ENCODE measurements around the gene OR52K2.

OR52K2 gene

GRCh38 chr11:4493480-4493818, 44.4 kb downstream of the OR52K2 start:
- H3K36me3 ChIP-seq (ENCODE audit: control insufficient read depth in 4 of 4, insufficient read depth in 4 of 4, low read length in 3 of 4), result no peaks in the 10 kb centered on the region
- peaks cover 0 to 12% (median 3%) of the 10 kb centered on the region in 5 experiments for H3K27me3 ChIP-seq (replicated peaks in 2 of 5; ENCODE audit: control insufficient read depth in 4 of 5, insufficient read depth in 5 of 5, low read length in 4 of 5)
- ChIA-PET CTCF (interaction anchor here (0.7 to 5.5 kb wide), 12 partner anchors 9 to 314 kb away, joined by 3 to 62 read pairs (median 5); partner anchors contain the start of gene OR52K1), POLR2A (no interaction called here)
- WGBS (ENCODE audit: insufficient coverage), result 67% methylated on average over 1 of the region's 5 CpGs
- no peaks in the 10 kb centered on the region for H3K4me1 ChIP-seq (ENCODE audit: control extremely low read depth in 1 of 4, control insufficient read depth in 4 of 4, insufficient read depth in 4 of 4, low read length in 3 of 4)
- H3K27ac ChIP-seq (ENCODE audit: insufficient read depth in 1 of 2, low read depth in 1 of 2, low read length in 2 of 2, poor library complexity in 1 of 2, severe bottlenecking in 2 of 2), result no peak overlapping the region
- DNase-seq, result no peak
- H3K4me3 ChIP-seq (ENCODE audit: control insufficient read depth in 1 of 7, extremely low read depth in 1 of 7, insufficient read depth in 4 of 7, low read depth in 2 of 7, low read length in 6 of 7), result no peak overlapping the region
- no peaks in the 10 kb centered on the region for H3K9me3 ChIP-seq (ENCODE audit: control extremely low read depth in 1 of 5, control insufficient read depth in 4 of 5, insufficient read depth in 2 of 5, low read depth in 1 of 5, low read length in 4 of 5)

GRCh38 chr11:4495487-4495886, 46.4 kb downstream of the OR52K2 start:
- Histone ChIP-seq H3K36me3 (ENCODE audit: control insufficient read depth in 4 of 4, insufficient read depth in 4 of 4, low read length in 3 of 4) (no peaks in the 10 kb centered on the region), H3K4me3 (ENCODE audit: control insufficient read depth in 1 of 7, extremely low read depth in 1 of 7, insufficient read depth in 4 of 7, low read depth in 2 of 7, low read length in 6 of 7) (no peak overlapping the region), H3K27ac (ENCODE audit: insufficient read depth in 1 of 2, low read depth in 1 of 2, low read length in 2 of 2, poor library complexity in 1 of 2, severe bottlenecking in 2 of 2) (no peak overlapping the region), H3K27me3 (replicated peaks in 2 of 5; ENCODE audit: control insufficient read depth in 4 of 5, insufficient read depth in 5 of 5, low read length in 4 of 5) (peaks cover 0 to 8% (median 3%) of the 10 kb centered on the region in 5 experiments), H3K4me1 (ENCODE audit: control extremely low read depth in 1 of 4, control insufficient read depth in 4 of 4, insufficient read depth in 4 of 4, low read length in 3 of 4) (no peaks in the 10 kb centered on the region), H3K9me3 (ENCODE audit: control extremely low read depth in 1 of 5, control insufficient read depth in 4 of 5, insufficient read depth in 2 of 5, low read depth in 1 of 5, low read length in 4 of 5) (no peaks in the 10 kb centered on the region)
- ChIA-PET POLR2A (no interaction called here), CTCF (interaction anchor here (1.1 to 5.5 kb wide), 2 partner anchors 312 to 313 kb away, joined by 3 to 40 read pairs; no protein-coding TSS in a partner anchor)
- WGBS (ENCODE audit: insufficient coverage), result 88% methylated on average over 4 of the region's 7 CpGs
- no peak for DNase-seq

- ChIA-PET CTCF (interaction anchor here (1.0 to 1.1 kb wide), 2 partner anchors 309 to 313 kb away, joined by 3 read pairs; no protein-coding TSS in a partner anchor), POLR2A (no interaction called here)
- Histone ChIP-seq H3K27me3 (replicated peaks in 2 of 5; ENCODE audit: control insufficient read depth in 4 of 5, insufficient read depth in 5 of 5, low read length in 4 of 5) (peaks cover 0 to 8% (median 3%) of the 10 kb centered on the region in 5 experiments), H3K9me3 (ENCODE audit: control extremely low read depth in 1 of 5, control insufficient read depth in 4 of 5, insufficient read depth in 2 of 5, low read depth in 1 of 5, low read length in 4 of 5) (no peaks in the 10 kb centered on the region), H3K4me1 (ENCODE audit: control extremely low read depth in 1 of 4, control insufficient read depth in 4 of 4, insufficient read depth in 4 of 4, low read length in 3 of 4) (no peaks in the 10 kb centered on the region), H3K27ac (ENCODE audit: insufficient read depth in 1 of 2, low read depth in 1 of 2, low read length in 2 of 2, poor library complexity in 1 of 2, severe bottlenecking in 2 of 2) (no peak overlapping the region), H3K36me3 (ENCODE audit: control insufficient read depth in 4 of 4, insufficient read depth in 4 of 4, low read length in 3 of 4) (no peaks in the 10 kb centered on the region), H3K4me3 (ENCODE audit: control insufficient read depth in 1 of 7, extremely low read depth in 1 of 7, insufficient read depth in 4 of 7, low read depth in 2 of 7, low read length in 6 of 7) (no peak overlapping the region)
- no peak for DNase-seq
- WGBS (ENCODE audit: insufficient coverage), result 89% methylated on average over 6 of the region's 6 CpGs
Observed at GRCh38 chr11:4495986-4496385, 46.9 kb downstream of the OR52K2 start.

- Histone ChIP-seq H3K27ac (ENCODE audit: insufficient read depth in 1 of 2, low read depth in 1 of 2, low read length in 2 of 2, poor library complexity in 1 of 2, severe bottlenecking in 2 of 2) (no peak overlapping the region), H3K36me3 (ENCODE audit: control insufficient read depth in 4 of 4, insufficient read depth in 4 of 4, low read length in 3 of 4) (no peaks in the 10 kb centered on the region), H3K4me1 (ENCODE audit: control extremely low read depth in 1 of 4, control insufficient read depth in 4 of 4, insufficient read depth in 4 of 4, low read length in 3 of 4) (no peaks in the 10 kb centered on the region), H3K4me3 (ENCODE audit: control insufficient read depth in 1 of 7, extremely low read depth in 1 of 7, insufficient read depth in 4 of 7, low read depth in 2 of 7, low read length in 6 of 7) (no peak overlapping the region), H3K9me3 (ENCODE audit: control extremely low read depth in 1 of 5, control insufficient read depth in 4 of 5, insufficient read depth in 2 of 5, low read depth in 1 of 5, low read length in 4 of 5) (no peaks in the 10 kb centered on the region), H3K27me3 (replicated peaks in 2 of 5; ENCODE audit: control insufficient read depth in 4 of 5, insufficient read depth in 5 of 5, low read length in 4 of 5) (peaks cover 0 to 8% (median 3%) of the 10 kb centered on the region in 5 experiments)
- POLR2A ChIA-PET, result no interaction called here
- no peak for DNase-seq
- 96% methylated on average over 15 of the region's 15 CpGs for WGBS (ENCODE audit: insufficient coverage)
- CTCF ChIA-PET, result interaction anchor here (1.0 to 1.1 kb wide), 2 partner anchors 309 to 314 kb away, joined by 3 read pairs; no protein-coding TSS in a partner anchor
Observed at GRCh38 chr11:4496557-4497248, 47.6 kb downstream of the OR52K2 start.
